ENCODE results near the gene GALNT12.

Gene GALNT12

GRCh38 chr9:98860871-98861293 is 53.4 kb downstream of the GALNT12 start:
- H3K9me3 ChIP-seq (ENCODE audit: low read depth, low read length), result no peaks in the 10 kb centered on the region
- no peak overlapping the region for H3K27ac ChIP-seq
- no peak for DNase-seq (ENCODE audit: low read depth, low spot score)
- no peak overlapping the region for H3K4me3 ChIP-seq
- H3K9ac ChIP-seq (ENCODE audit: insufficient read length), result no peak overlapping the region
- TF ChIP-seq POLR2AphosphoS5 (IDR thresholded peaks at IDR 0.05; ENCODE audit: borderline replicate concordance, low read depth, low read length) (no peak), FOXP2 (optimal IDR thresholded peaks at IDR 0.05; ENCODE audit: control extremely low read depth, extremely low read length, insufficient read depth) (no peak), EZH2 (IDR thresholded peaks at IDR 0.05) (no peak)
- no peaks in the 10 kb centered on the region for H3K36me3 ChIP-seq (ENCODE audit: insufficient read depth, low read length)

GRCh38 chr9:98861781-98862504 is 54.5 kb downstream of the GALNT12 start:
- no peak for DNase-seq (ENCODE audit: low read depth, low spot score)
- Histone ChIP-seq H3K27ac (no peak overlapping the region), H3K9ac (ENCODE audit: insufficient read length) (no peak overlapping the region)

GRCh38 chr9:98862936-98863335 is 55.5 kb downstream of the GALNT12 start:
- no peak for DNase-seq (ENCODE audit: low read depth, low spot score)
- Histone ChIP-seq H3K36me3 (ENCODE audit: insufficient read depth, low read length) (no peaks in the 10 kb centered on the region), H3K27ac (no peak overlapping the region), H3K9ac (ENCODE audit: insufficient read length) (no peak overlapping the region), H3K9me3 (ENCODE audit: low read depth, low read length) (no peaks in the 10 kb centered on the region), H3K4me3 (no peak overlapping the region)
- TF ChIP-seq EZH2 (IDR thresholded peaks at IDR 0.05), result no peak
- no peak for TF ChIP-seq FOXP2 (optimal IDR thresholded peaks at IDR 0.05; ENCODE audit: control extremely low read depth, extremely low read length, insufficient read depth)
- TF ChIP-seq POLR2AphosphoS5 (IDR thresholded peaks at IDR 0.05; ENCODE audit: borderline replicate concordance, low read depth, low read length), result no peak

More at GRCh38 chr9:98861781-98862504, 54.5 kb downstream of the GALNT12 start:
- H3K9me3 ChIP-seq (ENCODE audit: low read depth, low read length), result no peaks in the 10 kb centered on the region
- TF ChIP-seq EZH2 (IDR thresholded peaks at IDR 0.05) (no peak), POLR2AphosphoS5 (IDR thresholded peaks at IDR 0.05; ENCODE audit: borderline replicate concordance, low read depth, low read length) (no peak), FOXP2 (optimal IDR thresholded peaks at IDR 0.05; ENCODE audit: control extremely low read depth, extremely low read length, insufficient read depth) (no peak)
- H3K36me3 ChIP-seq (ENCODE audit: insufficient read depth, low read length), result no peaks in the 10 kb centered on the region
- no peak overlapping the region for H3K4me3 ChIP-seq

GRCh38 chr9:98864281-98865174 is 57.1 kb downstream of the GALNT12 start:
- H3K36me3 ChIP-seq (ENCODE audit: insufficient read depth, low read length), result no peaks in the 10 kb centered on the region
- H3K9me3 ChIP-seq (ENCODE audit: low read depth, low read length), result no peaks in the 10 kb centered on the region
- DNase-seq (ENCODE audit: low read depth, low spot score), result no peak
- H3K9ac ChIP-seq (ENCODE audit: insufficient read length), result no peak overlapping the region
- no peak overlapping the region for H3K27ac ChIP-seq
- H3K4me3 ChIP-seq, result no peak overlapping the region
- no peak for TF ChIP-seq POLR2AphosphoS5 (IDR thresholded peaks at IDR 0.05; ENCODE audit: borderline replicate concordance, low read depth, low read length)
- TF ChIP-seq FOXP2 (optimal IDR thresholded peaks at IDR 0.05; ENCODE audit: control extremely low read depth, extremely low read length, insufficient read depth), result no peak
- no peak for TF ChIP-seq EZH2 (IDR thresholded peaks at IDR 0.05)

GRCh38 chr9:98865284-98865875 is 57.9 kb downstream of the GALNT12 start:
- Histone ChIP-seq H3K4me3 (no peak overlapping the region), H3K36me3 (ENCODE audit: insufficient read depth, low read length) (no peaks in the 10 kb centered on the region), H3K9me3 (ENCODE audit: low read depth, low read length) (no peaks in the 10 kb centered on the region), H3K27ac (no peak overlapping the region), H3K9ac (ENCODE audit: insufficient read length) (no peak overlapping the region)
- no peak for TF ChIP-seq EZH2 (IDR thresholded peaks at IDR 0.05)
- no peak for TF ChIP-seq POLR2AphosphoS5 (IDR thresholded peaks at IDR 0.05; ENCODE audit: borderline replicate concordance, low read depth, low read length)
- DNase-seq (ENCODE audit: low read depth, low spot score), result no peak

- DNase-seq (ENCODE audit: low read depth, low spot score), result no peak
- TF ChIP-seq POLR2AphosphoS5 (IDR thresholded peaks at IDR 0.05; ENCODE audit: borderline replicate concordance, low read depth, low read length) (no peak), FOXP2 (optimal IDR thresholded peaks at IDR 0.05; ENCODE audit: control extremely low read depth, extremely low read length, insufficient read depth) (no peak), EZH2 (IDR thresholded peaks at IDR 0.05) (no peak)
- Histone ChIP-seq H3K27ac (no peak overlapping the region), H3K4me3 (no peak overlapping the region), H3K9me3 (ENCODE audit: low read depth, low read length) (no peaks in the 10 kb centered on the region), H3K9ac (ENCODE audit: insufficient read length) (no peak overlapping the region), H3K36me3 (ENCODE audit: insufficient read depth, low read length) (no peaks in the 10 kb centered on the region)
Measured at GRCh38 chr9:98866435-98867102, 59.1 kb downstream of the GALNT12 start.

- Histone ChIP-seq H3K9ac (ENCODE audit: insufficient read length) (no peak overlapping the region), H3K27ac (no peak overlapping the region)
- DNase-seq (ENCODE audit: low read depth, low spot score), result no peak
Measured at GRCh38 chr9:98867103-98867428, 59.6 kb downstream of the GALNT12 start.

More at GRCh38 chr9:98867103-98867428, 59.6 kb downstream of the GALNT12 start:
- TF ChIP-seq FOXP2 (optimal IDR thresholded peaks at IDR 0.05; ENCODE audit: control extremely low read depth, extremely low read length, insufficient read depth) (no peak), EZH2 (IDR thresholded peaks at IDR 0.05) (no peak), POLR2AphosphoS5 (IDR thresholded peaks at IDR 0.05; ENCODE audit: borderline replicate concordance, low read depth, low read length) (no peak)
- no peaks in the 10 kb centered on the region for H3K9me3 ChIP-seq (ENCODE audit: low read depth, low read length)
- no peaks in the 10 kb centered on the region for H3K36me3 ChIP-seq (ENCODE audit: insufficient read depth, low read length)
- H3K4me3 ChIP-seq, result no peak overlapping the region

Measured in SK-N-MC (cell line).